HAP-1 (cell line): ENCODE data around the gene ASIC3.

Source experiments
- DNase-seq, 2 experiments: peaks; one replicate each; pipeline ENCODE4 v3.0.0-alpha.2; 2016 to 2020; ENCODE audit warnings: low spot score in 2 of 2
- H3K27me3 ChIP-seq: fragments of 250-450 bp; sonication (Bioruptor Pico); 2 replicates; pipeline ENCODE4 v1.5.1; 2020; ENCODE audit warnings: low read depth, mild to moderate bottlenecking, moderate library complexity
- H3K36me3 ChIP-seq: fragments of 250-450 bp; sonication (Bioruptor Pico); replicated peaks from 2 replicates; pipeline ENCODE4 v1.5.1; 2020; ENCODE audit warnings: mild to moderate bottlenecking
- H3K4me1 ChIP-seq: fragments of 250-450 bp; sonication (Bioruptor Pico); 2 replicates; pipeline ENCODE4 v1.5.1; 2020; ENCODE audit warnings: mild to moderate bottlenecking
- H3K4me3 ChIP-seq: fragments of 250-450 bp; sonication (Bioruptor Pico); 2 replicates; pipeline ENCODE4 v1.5.1; 2020; ENCODE audit warnings: mild to moderate bottlenecking, moderate library complexity
- H3K9me3 ChIP-seq: fragments of 250-450 bp; sonication (Bioruptor Pico); 2 replicates; pipeline ENCODE4 v1.5.1; 2020; ENCODE audit warnings: mild to moderate bottlenecking, moderate library complexity
- in situ Hi-C: fragments of 300-500 bp; cut with MboI; formaldehyde crosslinking; loops from 3 replicates; pipeline ENCODE4 v1.14.3; 2020; ENCODE audit warnings: low sequenced_read_pairs, inconsistent platforms, mixed read lengths

Gene ASIC3

GRCh38 chr7:151089893-151090730 lies 41.8 kb downstream of the ASIC3 start:
- in situ Hi-C loops = no loop called here

GRCh38 chr7:151091003-151091402 lies 42.7 kb downstream of the ASIC3 start:
- Histone ChIP-seq H3K27me3 (no peaks in the 10 kb centered on the region), H3K36me3 (peaks cover 37% of the 10 kb centered on the region), H3K9me3 (no peaks in the 10 kb centered on the region), H3K4me3 (no peak overlapping the region), H3K4me1 (peaks cover 14% of the 10 kb centered on the region)
- in situ Hi-C loops = no loop called here
- DNase-seq = no peak

More at GRCh38 chr7:151089893-151090730, 41.8 kb downstream of the ASIC3 start:
- no peaks in the 10 kb centered on the region for H3K27me3 ChIP-seq
- no peaks in the 10 kb centered on the region for H3K9me3 ChIP-seq
- H3K36me3 ChIP-seq = peaks cover 34% of the 10 kb centered on the region
- peaks cover 19% of the 10 kb centered on the region for H3K4me1 ChIP-seq
- no peak for DNase-seq
- H3K4me3 ChIP-seq = no peak overlapping the region

GRCh38 chr7:151091431-151091830 lies 43.1 kb downstream of the ASIC3 start:
- Histone ChIP-seq H3K36me3 (peaks cover 39% of the 10 kb centered on the region), H3K27me3 (no peaks in the 10 kb centered on the region), H3K9me3 (no peaks in the 10 kb centered on the region), H3K4me1 (peaks cover 14% of the 10 kb centered on the region), H3K4me3 (no peak overlapping the region)
- in situ Hi-C loops = no loop called here
- DNase-seq = peak in 1 of 2 experiments; percentile 64

GRCh38 chr7:151091988-151092387 lies 43.7 kb downstream of the ASIC3 start:
- no peak for DNase-seq
- H3K36me3 ChIP-seq = peaks cover 41% of the 10 kb centered on the region
- H3K9me3 ChIP-seq = no peaks in the 10 kb centered on the region
- in situ Hi-C loops = no loop called here
- no peak overlapping the region for H3K4me3 ChIP-seq
- peaks cover 14% of the 10 kb centered on the region for H3K4me1 ChIP-seq
- H3K27me3 ChIP-seq = no peaks in the 10 kb centered on the region

GRCh38 chr7:151093748-151094147 lies 45.4 kb downstream of the ASIC3 start:
- no peaks in the 10 kb centered on the region for H3K27me3 ChIP-seq
- H3K9me3 ChIP-seq = no peaks in the 10 kb centered on the region
- H3K36me3 ChIP-seq = peaks cover 36% of the 10 kb centered on the region
- DNase-seq = no peak
- no peak overlapping the region for H3K4me3 ChIP-seq
- peaks cover 5% of the 10 kb centered on the region for H3K4me1 ChIP-seq
- in situ Hi-C loops = no loop called here

- Histone ChIP-seq H3K36me3 (peaks cover 32% of the 10 kb centered on the region), H3K27me3 (no peaks in the 10 kb centered on the region), H3K4me3 (no peak overlapping the region), H3K4me1 (no peaks in the 10 kb centered on the region; the same call in 1 of the 2 replicates), H3K9me3 (no peaks in the 10 kb centered on the region)
- DNase-seq = no peak
- in situ Hi-C loops = no loop called here
Measured at GRCh38 chr7:151094675-151095074, 46.3 kb downstream of the ASIC3 start.

- Histone ChIP-seq H3K36me3 (peaks cover 30% of the 10 kb centered on the region), H3K4me1 (no peaks in the 10 kb centered on the region), H3K27me3 (no peaks in the 10 kb centered on the region), H3K4me3 (no peak overlapping the region), H3K9me3 (no peaks in the 10 kb centered on the region)
- no peak for DNase-seq
- in situ Hi-C loops = no loop called here
Measured at GRCh38 chr7:151095123-151095797, 46.9 kb downstream of the ASIC3 start.

- Histone ChIP-seq H3K4me3 (no peak overlapping the region), H3K4me1 (no peaks in the 10 kb centered on the region)
- in situ Hi-C loops = no loop called here
Measured at GRCh38 chr7:151095828-151096475, 47.6 kb downstream of the ASIC3 start.

GRCh38 chr7:151099486-151100211 lies 51.3 kb downstream of the ASIC3 start:
- Histone ChIP-seq H3K9me3 (no peaks in the 10 kb centered on the region), H3K27me3 (no peaks in the 10 kb centered on the region), H3K4me3 (no peak overlapping the region), H3K4me1 (peaks cover 18% of the 10 kb centered on the region), H3K36me3 (peaks cover 26% of the 10 kb centered on the region)
- in situ Hi-C loops = no loop called here
- no peak for DNase-seq

More at GRCh38 chr7:151095828-151096475, 47.6 kb downstream of the ASIC3 start:
- no peaks in the 10 kb centered on the region for H3K27me3 ChIP-seq
- no peaks in the 10 kb centered on the region for H3K9me3 ChIP-seq
- no peak for DNase-seq
- peaks cover 34% of the 10 kb centered on the region for H3K36me3 ChIP-seq

- no peak for DNase-seq
- H3K4me3 ChIP-seq = no peak overlapping the region
- in situ Hi-C loops = no loop called here
- H3K9me3 ChIP-seq = no peaks in the 10 kb centered on the region
- peaks cover 24% of the 10 kb centered on the region for H3K36me3 ChIP-seq
- peaks cover 18% of the 10 kb centered on the region for H3K4me1 ChIP-seq
- no peaks in the 10 kb centered on the region for H3K27me3 ChIP-seq
Measured at GRCh38 chr7:151100921-151101320, 52.6 kb downstream of the ASIC3 start.

GRCh38 chr7:151101621-151102396 lies 53.5 kb downstream of the ASIC3 start:
- peaks cover 18% of the 10 kb centered on the region for H3K4me1 ChIP-seq
- H3K9me3 ChIP-seq = no peaks in the 10 kb centered on the region
- no peak overlapping the region for H3K4me3 ChIP-seq
- no peak for DNase-seq
- H3K36me3 ChIP-seq = peaks cover 21% of the 10 kb centered on the region
- in situ Hi-C loops = no loop called here
- no peaks in the 10 kb centered on the region for H3K27me3 ChIP-seq
